Ishikawa (cell line): ENCODE measurements around the gene TACSTD2.

Experiments
- CEBPB ChIP-seq: IDR thresholded peaks from 2 replicates; pipeline ENCODE4 v1.6.1; 2012
- CREB1 ChIP-seq: IDR thresholded peaks from 2 replicates; pipeline ENCODE4 v1.6.1; 2012; ENCODE audit warnings: low read depth
- EGR1 ChIP-seq: IDR thresholded peaks from 2 replicates; pipeline ENCODE4 v1.6.1; 2012
- EP300 ChIP-seq: IDR thresholded peaks from 2 replicates; pipeline ENCODE4 v1.6.1; 2012; ENCODE audit warnings: borderline replicate concordance
- FOXM1 ChIP-seq: IDR thresholded peaks from 2 replicates; pipeline ENCODE4 v1.6.1; 2012; ENCODE audit warnings: low read depth, borderline replicate concordance
- NFIC ChIP-seq: IDR thresholded peaks from 2 replicates; pipeline ENCODE4 v1.6.1; 2012
- RAD21 ChIP-seq: IDR thresholded peaks from 2 replicates; pipeline ENCODE4 v1.6.1; 2012; ENCODE audit warnings: low read depth
- REST ChIP-seq: IDR thresholded peaks from 2 replicates; pipeline ENCODE4 v1.6.1; 2012; ENCODE audit warnings: low read depth, mild to moderate bottlenecking
- TAF1 ChIP-seq: IDR thresholded peaks from 2 replicates; pipeline ENCODE4 v1.6.1; 2012; ENCODE audit warnings: low read depth, mild to moderate bottlenecking
- USF1 ChIP-seq: IDR thresholded peaks from 2 replicates; pipeline ENCODE4 v1.6.1; 2012
- YY1 ChIP-seq: IDR thresholded peaks from 2 replicates; pipeline ENCODE4 v1.6.1; 2012; ENCODE audit warnings: low read depth
- TF ChIP-seq, protein P1 (sequence below): IDR thresholded peaks from 2 replicates; pipeline ENCODE4 v1.6.1; 2012

DNA sequence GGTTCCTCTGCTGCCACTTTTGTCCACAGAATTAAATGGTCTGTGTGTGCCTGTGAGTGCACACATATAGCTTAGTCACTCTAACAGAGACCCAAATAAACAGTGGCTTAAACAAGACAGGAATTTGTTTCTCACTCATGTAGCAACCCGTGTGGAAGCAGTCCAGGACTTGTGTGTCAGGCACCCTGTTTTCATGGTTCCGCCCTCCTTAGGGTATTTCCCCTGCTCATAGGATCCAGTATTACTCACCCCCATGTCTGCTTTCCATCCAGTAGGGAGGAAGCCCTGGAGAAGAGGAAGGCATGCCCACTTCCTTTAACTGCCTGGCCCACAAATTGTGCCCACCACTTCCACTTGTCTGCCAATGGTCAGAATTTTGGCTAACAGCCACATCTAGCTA lies 41.3 kb upstream of the TACSTD2 start:
- TF ChIP-seq FOXM1 (no peak), TAF1 (no peak), USF1 (no peak), CEBPB (no peak), REST (no peak), EGR1 (no peak), EP300 (no peak), RAD21 (no peak), YY1 (no peak), CREB1 (no peak), NFIC (no peak)
- TF ChIP-seq, protein P1, sequence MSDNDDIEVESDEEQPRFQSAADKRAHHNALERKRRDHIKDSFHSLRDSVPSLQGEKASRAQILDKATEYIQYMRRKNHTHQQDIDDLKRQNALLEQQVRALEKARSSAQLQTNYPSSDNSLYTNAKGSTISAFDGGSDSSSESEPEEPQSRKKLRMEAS = no peak
